Astrocyte (in vitro differentiated cells and primary cell): ENCODE results near the gene L1TD1. TPM values are rescaled to one million over a fixed set of nuclear protein-coding genes. Genes with fewer than 3 reads are reported as not detected.

Experiments
- DNase-seq: peaks from one replicate; pipeline ENCODE4 v3.0.0-alpha.2; 2010; ENCODE audit warnings: low read depth
- FAIRE-seq: peaks from 2 replicates; lab custom pipeline; 2011; peaks lifted over from hg19 to GRCh38; lab: Jason Lieb, UNC
- H2AFZ ChIP-seq: 2 replicates; pipeline ENCODE4 v1.6.0; 2012; ENCODE audit warnings: low read depth, low read length, inconsistent platforms
- H3K27ac ChIP-seq: 2 replicates; pipeline ENCODE4 v1.5.1; 2011; ENCODE audit warnings: low read depth, low read length, inconsistent platforms
- H3K27me3 ChIP-seq: 2 replicates; pipeline ENCODE4 v1.6.0; 2011; ENCODE audit warnings: low read length, inconsistent platforms; ENCODE audit not compliant: insufficient read depth
- H3K36me3 ChIP-seq: 2 replicates; pipeline ENCODE4 v1.5.1; 2011; ENCODE audit warnings: low read length, inconsistent platforms; ENCODE audit not compliant: insufficient read depth
- H3K4me1 ChIP-seq: 2 replicates; pipeline ENCODE4 v1.5.1; 2011; ENCODE audit warnings: low read length, inconsistent platforms; ENCODE audit not compliant: insufficient read depth
- H3K4me2 ChIP-seq: 2 replicates; pipeline ENCODE4 v1.6.0; 2012; ENCODE audit warnings: low read length, inconsistent platforms
- H3K4me3 ChIP-seq: 2 replicates; pipeline ENCODE4 v1.5.1; 2011; ENCODE audit warnings: low read depth, mild to moderate bottlenecking, low read length, inconsistent platforms; ENCODE audit not compliant: insufficient read depth
- H3K79me2 ChIP-seq: 2 replicates; pipeline ENCODE4 v1.6.0; 2012; ENCODE audit warnings: mild to moderate bottlenecking, low read length, inconsistent platforms; ENCODE audit not compliant: insufficient read depth
- H3K9ac ChIP-seq: 2 replicates; pipeline ENCODE4 v1.6.0; 2012; ENCODE audit warnings: mild to moderate bottlenecking, low read length, inconsistent platforms
- H3K9me3 ChIP-seq: 2 replicates; pipeline ENCODE4 v1.5.1; 2012; ENCODE audit warnings: low read depth, mild to moderate bottlenecking, low read length, inconsistent platforms; ENCODE audit not compliant: insufficient read depth
- H4K20me1 ChIP-seq: 2 replicates; pipeline ENCODE4 v1.6.0; 2012; ENCODE audit warnings: low read length, inconsistent platforms; ENCODE audit not compliant: insufficient read depth
- H3K27ac Mint-ChIP-seq: one replicate; pipeline ENCODE4 v1.8.0; 2021; ENCODE audit warnings: mild to moderate bottlenecking, mixed read lengths; ENCODE audit not compliant: unreplicated experiment
- H3K27me3 Mint-ChIP-seq: one replicate; pipeline ENCODE4 v1.8.0; 2021; ENCODE audit warnings: low read depth, mixed read lengths; ENCODE audit not compliant: unreplicated experiment
- H3K36me3 Mint-ChIP-seq: one replicate; pipeline ENCODE4 v1.8.0; 2021; ENCODE audit warnings: low read depth, mixed read lengths; ENCODE audit not compliant: unreplicated experiment
- H3K4me1 Mint-ChIP-seq: one replicate; pipeline ENCODE4 v1.8.0; 2021; ENCODE audit warnings: low read depth, mixed read lengths; ENCODE audit not compliant: unreplicated experiment
- H3K4me3 Mint-ChIP-seq: one replicate; pipeline ENCODE4 v1.8.0; 2021; ENCODE audit warnings: mild to moderate bottlenecking, moderate library complexity, mixed read lengths; ENCODE audit not compliant: unreplicated experiment
- H3K9me3 Mint-ChIP-seq: one replicate; pipeline ENCODE4 v1.8.0; 2021; ENCODE audit warnings: mild to moderate bottlenecking, mixed read lengths; ENCODE audit not compliant: unreplicated experiment
- CTCF ChIP-seq: IDR thresholded peaks from 2 replicates; pipeline ENCODE4 v1.5.1; 2011; ENCODE audit warnings: low read depth, mild to moderate bottlenecking, inconsistent platforms, low read length, moderate library complexity; ENCODE audit not compliant: insufficient read depth
- EZH2 ChIP-seq: IDR thresholded peaks from 2 replicates; pipeline ENCODE4 v1.6.1; 2012; ENCODE audit warnings: mild to moderate bottlenecking, low read length, inconsistent platforms; ENCODE audit not compliant: insufficient read depth
- total RNA-seq: library from RNA; stranded (reverse); gene quantifications from 2 replicates; pipeline ENCODE4 v1.2.1, GENCODE V29; 2021

The L1TD1 gene
- total RNA-seq, 1 donor from 2014 or later: 9.9 TPM

- Histone ChIP-seq H3K9me3 (no peaks in the 10 kb centered on the region), H4K20me1 (no peaks in the 10 kb centered on the region), H3K4me1 (no peaks in the 10 kb centered on the region), H2AFZ (no peak overlapping the region), H3K27ac (no peak overlapping the region), H3K79me2 (no peaks in the 10 kb centered on the region), H3K36me3 (no peaks in the 10 kb centered on the region), H3K27me3 (peaks cover 33% of the 10 kb centered on the region), H3K9ac (no peak overlapping the region), H3K4me2 (no peak overlapping the region), H3K4me3 (no peak overlapping the region)
- DNase-seq: peak; percentile 16
- no peak for FAIRE-seq
- Mint-ChIP-seq H3K36me3 (peaks cover 2% of the 10 kb centered on the region), H3K9me3 (peaks cover 3% of the 10 kb centered on the region), H3K4me1 (peaks cover 13% of the 10 kb centered on the region), H3K27me3 (peaks cover 13% of the 10 kb centered on the region), H3K4me3 (no peak overlapping the region), H3K27ac (peak overlapping the region; percentile 83)
- TF ChIP-seq EZH2 (no peak), CTCF (no peak)
Measured at GRCh38 chr1:62198781-62199125, 4.1 kb downstream of the L1TD1 start.

- no peak overlapping the region for H3K9ac ChIP-seq
- Mint-ChIP-seq H3K36me3 (peaks cover 40% of the 10 kb centered on the region), H3K4me1 (peaks cover 4% of the 10 kb centered on the region), H3K4me3 (no peak overlapping the region), H3K27me3 (no peaks in the 10 kb centered on the region), H3K9me3 (peaks cover 26% of the 10 kb centered on the region), H3K27ac (no peak overlapping the region)
- no peak overlapping the region for H3K27ac ChIP-seq
- H3K36me3 ChIP-seq: no peaks in the 10 kb centered on the region
- no peak for TF ChIP-seq CTCF
- no peak for TF ChIP-seq EZH2
- H3K4me3 ChIP-seq: no peak overlapping the region
- no peak overlapping the region for H2AFZ ChIP-seq
- no peaks in the 10 kb centered on the region for H4K20me1 ChIP-seq
- no peaks in the 10 kb centered on the region for H3K27me3 ChIP-seq
- no peaks in the 10 kb centered on the region for H3K79me2 ChIP-seq
- no peaks in the 10 kb centered on the region for H3K4me1 ChIP-seq
- FAIRE-seq (no peak), DNase-seq (no peak)
- H3K4me2 ChIP-seq: no peak overlapping the region
- H3K9me3 ChIP-seq: no peaks in the 10 kb centered on the region
Measured at GRCh38 chr1:62207187-62207586, 12.5 kb downstream of the L1TD1 start.

- H3K27ac ChIP-seq: no peak overlapping the region
- Mint-ChIP-seq H3K36me3 (peaks cover 39% of the 10 kb centered on the region), H3K4me1 (peaks cover 5% of the 10 kb centered on the region), H3K4me3 (no peak overlapping the region), H3K9me3 (peaks cover 27% of the 10 kb centered on the region), H3K27ac (no peak overlapping the region), H3K27me3 (no peaks in the 10 kb centered on the region)
- DNase-seq (no peak), FAIRE-seq (no peak)
- no peaks in the 10 kb centered on the region for H3K27me3 ChIP-seq
- H2AFZ ChIP-seq: no peak overlapping the region
- no peaks in the 10 kb centered on the region for H3K79me2 ChIP-seq
- no peak overlapping the region for H3K4me2 ChIP-seq
- no peaks in the 10 kb centered on the region for H3K4me1 ChIP-seq
- no peaks in the 10 kb centered on the region for H4K20me1 ChIP-seq
- no peaks in the 10 kb centered on the region for H3K36me3 ChIP-seq
- no peak overlapping the region for H3K9ac ChIP-seq
- no peak overlapping the region for H3K4me3 ChIP-seq
- H3K9me3 ChIP-seq: no peaks in the 10 kb centered on the region
- TF ChIP-seq CTCF (no peak), EZH2 (no peak)
Measured at GRCh38 chr1:62208087-62208486, 13.4 kb downstream of the L1TD1 start.
